HG03135 (cell line): ENCODE results near the gene CHST3.
"Not testable (repeated sequence)": the region's sequence is repeated elsewhere in the genome, so short reads cannot be mapped to it uniquely, and the experiment has no call there.

Source experiments
- ATAC-seq: cut with Tn5 transposase; IDR thresholded peaks from one replicate; pipeline ENCODE4 v1.9.1; 2021; ENCODE audit warnings: mild to moderate bottlenecking, moderate library complexity; ENCODE audit not compliant: unreplicated experiment

The CHST3 gene

DNA sequence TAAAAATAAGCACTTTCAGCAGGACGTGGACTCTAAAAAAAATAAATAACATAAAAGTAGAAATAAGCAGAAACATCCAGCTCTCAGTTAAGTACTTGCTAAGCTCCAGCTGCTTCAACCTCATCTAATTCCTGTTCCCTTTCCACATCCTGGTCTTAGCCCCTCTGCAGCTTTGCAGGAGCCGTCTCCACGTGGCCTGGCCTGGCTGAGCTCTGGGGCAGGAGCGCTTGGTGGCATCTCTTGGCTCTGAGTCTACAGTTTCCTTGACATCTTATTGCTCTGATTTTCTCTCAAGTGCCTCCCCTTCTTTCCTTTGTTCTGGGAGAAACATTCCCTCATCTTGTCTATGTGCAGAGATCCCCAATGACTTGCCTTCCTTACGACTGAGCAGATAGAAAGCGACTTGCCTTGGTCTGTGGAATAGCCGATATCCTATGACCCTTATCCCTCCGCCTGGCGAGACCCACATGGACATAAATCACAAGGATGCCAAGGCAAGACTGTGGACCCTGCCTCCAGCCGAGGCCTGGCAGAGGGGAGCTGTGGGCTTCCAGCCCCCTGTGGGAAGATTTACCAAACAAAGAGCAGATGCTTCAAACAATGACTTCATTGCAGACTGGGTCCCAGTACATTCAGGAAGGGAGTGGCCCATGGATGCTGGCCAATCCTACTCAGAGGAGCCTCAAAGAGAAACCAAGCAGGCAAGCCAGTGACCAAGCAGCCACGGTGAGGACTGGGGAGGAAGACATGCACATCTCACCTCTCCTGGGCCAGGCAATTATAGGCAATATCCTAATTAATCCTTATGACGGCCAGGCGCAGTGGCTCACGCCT, 62.3 kb downstream of the CHST3 start:
- ATAC-seq: no peak

DNA sequence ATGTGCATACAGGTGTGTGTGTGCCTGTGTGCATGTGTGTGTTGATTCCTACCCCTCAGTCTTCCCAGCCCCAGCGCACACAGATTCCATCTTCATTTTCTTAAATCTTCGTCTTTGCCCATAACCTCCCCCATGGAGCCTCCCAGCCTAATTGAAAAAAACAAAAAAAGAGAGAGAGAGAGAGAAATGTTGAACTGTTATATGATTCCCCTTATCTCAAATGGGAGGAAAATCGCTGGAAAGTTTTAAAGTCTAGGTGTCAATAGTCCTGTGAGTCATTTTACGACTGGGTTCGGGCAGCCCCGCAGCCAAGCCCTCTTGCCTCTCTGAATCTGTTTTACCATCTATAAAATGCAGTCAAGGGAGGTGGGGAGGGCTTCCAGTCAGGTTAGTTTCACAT, 63.3 kb downstream of the CHST3 start:
- ATAC-seq: no peak

DNA sequence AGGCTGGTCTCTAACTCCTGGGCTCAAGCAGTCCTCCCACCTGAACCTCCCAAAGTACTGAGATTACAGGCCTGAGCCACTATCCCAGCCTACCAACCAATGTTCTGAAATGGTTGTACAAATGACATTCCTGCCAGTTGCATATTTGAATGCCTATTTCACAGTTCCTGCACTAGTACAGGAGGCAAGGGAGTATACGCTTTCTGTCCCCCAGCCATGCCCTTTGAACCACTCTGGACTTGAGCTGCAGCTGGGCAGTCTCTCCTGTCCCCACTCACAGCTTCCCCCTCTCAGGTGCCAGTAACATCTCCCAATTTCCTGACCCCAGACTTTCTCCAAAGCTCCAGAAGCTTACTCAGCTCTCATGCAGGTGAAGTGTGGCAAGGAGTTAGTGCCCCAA, 65.2 kb downstream of the CHST3 start:
- ATAC-seq: no peak

DNA sequence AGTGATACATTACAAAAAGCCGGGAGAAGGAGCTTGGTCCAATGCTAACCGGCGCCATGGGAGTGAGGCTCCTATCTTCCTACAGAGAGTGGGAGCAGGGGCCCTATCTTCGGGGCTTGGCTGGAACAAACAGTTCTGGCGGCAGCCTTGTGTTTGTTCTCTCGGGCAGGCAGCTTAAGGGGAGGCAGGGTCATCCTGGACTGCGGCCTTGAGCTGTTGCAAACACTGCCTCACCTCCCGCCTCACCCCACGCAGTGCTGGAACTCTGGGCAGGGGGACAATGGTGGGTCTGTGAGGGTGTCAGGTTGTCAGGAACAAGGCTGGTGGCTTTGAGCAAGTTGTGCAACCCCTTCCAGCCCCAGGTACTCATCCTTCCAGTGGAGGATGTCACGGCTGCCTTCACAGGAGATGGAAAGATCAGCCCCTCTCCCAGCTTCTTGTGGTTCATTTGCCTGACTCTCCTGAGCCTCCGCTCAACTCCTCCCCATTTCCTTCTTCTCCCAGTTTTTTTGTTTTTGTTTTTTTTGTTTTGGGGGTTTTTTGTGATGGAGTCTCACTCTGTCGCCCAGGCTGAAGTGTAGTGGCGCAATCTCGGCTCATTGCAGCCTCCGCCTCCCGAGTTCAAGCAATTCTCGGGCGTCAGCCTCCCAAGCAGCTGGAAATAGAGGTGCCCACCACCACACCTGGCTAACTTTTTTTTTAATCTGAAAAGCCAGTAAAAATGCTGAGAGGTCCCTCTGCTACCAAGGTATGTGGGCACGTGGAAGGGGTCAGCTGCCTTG, 66.8 kb downstream of the CHST3 start:
- no peak for ATAC-seq

DNA sequence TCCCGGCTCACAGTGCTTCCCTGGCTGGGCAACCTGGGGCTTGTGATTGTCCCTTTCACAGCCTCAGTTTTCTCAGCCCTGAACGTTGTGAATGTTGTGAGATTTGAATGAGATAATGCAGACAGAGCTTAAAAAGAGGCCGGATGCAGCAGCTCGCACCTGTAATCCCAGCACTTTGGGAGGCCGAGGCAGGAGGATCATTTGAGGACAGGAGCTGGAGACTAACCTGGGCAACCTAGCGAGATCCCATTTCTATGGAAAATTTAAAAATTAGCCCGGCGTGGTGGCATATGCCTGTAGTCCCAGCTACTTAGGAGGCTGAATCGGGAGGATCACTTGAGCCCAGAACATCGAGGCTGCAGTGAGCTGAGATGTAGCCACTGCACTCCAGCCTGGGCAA, 67.5 kb downstream of the CHST3 start:
- ATAC-seq: no peak

DNA sequence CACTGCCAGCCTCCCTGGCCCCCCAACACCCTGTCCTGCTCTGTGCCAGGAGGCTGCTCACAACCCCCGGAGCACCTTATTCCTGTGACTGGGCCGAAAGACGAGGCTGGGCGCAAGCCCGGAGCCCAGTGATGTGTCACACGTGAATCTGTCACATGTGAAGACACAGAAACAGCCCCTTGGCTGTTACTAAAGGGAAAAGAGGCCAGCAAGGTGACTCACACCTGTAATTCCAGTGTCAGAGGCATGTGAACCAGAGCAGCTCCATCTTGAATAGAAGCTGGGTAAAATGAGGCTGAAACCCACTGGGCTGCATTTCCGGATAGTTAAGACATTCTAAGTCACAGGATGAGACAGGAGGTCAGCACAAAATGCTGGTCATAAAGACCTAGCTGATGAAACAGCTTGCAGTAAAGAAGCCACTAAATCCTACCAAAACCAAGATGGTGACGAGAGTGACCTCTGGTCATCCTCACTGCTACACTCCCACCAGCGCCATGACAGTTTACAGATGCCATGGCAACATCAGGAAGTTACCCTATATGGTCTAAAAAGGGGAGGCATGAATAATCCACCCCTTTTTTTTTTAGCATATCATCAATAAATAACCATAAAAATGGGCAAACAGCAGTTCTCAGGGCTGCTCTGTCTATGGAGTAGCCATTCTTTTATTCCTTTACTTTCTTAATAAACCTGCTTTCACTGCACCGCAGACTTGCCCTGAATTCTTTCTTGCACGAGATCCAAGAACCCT, 68.4 kb downstream of the CHST3 start:
- not testable (repeated sequence) for ATAC-seq

DNA sequence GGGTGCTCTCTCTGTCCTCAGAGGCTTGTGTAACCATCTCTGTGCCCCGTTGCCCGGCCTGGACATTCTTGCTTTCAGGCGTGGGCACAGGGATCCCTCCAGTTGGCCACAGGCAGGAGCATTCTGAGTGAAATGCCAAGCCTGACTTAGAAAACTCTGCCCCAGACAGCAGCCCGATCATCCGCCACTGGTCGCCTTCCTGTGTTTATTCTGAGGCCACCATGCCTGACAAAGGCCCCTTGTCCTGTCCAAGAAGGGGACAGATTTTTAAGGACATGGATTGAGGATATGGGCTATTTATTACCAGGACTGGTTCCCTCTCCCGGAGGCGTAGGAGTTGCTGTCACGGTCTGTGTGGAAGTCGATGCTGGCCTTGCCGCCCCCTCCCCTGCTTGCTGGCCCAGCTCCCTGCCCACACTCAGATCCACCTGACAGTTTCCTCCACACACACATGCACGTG, 69.9 kb downstream of the CHST3 start:
- no peak for ATAC-seq

DNA sequence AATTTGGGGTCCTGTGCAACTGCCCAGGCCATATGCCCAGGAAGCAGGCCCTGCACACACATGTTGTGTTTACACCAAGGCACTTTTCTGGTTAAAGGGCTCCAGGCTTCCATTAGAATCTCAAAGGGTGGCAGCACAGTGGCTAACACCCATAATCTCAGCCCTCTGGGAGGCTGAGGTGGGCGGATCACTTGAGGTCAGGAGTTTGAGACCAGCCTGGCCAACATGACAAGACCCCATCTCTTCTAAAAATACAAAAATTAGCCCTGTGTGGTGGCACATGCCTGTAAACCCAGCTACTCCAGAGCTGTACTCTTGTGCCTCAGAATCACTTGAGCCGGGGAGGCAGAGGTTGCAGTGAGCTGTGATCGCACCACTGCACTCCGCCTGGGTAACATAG, 70.6 kb downstream of the CHST3 start:
- ATAC-seq: no peak

DNA sequence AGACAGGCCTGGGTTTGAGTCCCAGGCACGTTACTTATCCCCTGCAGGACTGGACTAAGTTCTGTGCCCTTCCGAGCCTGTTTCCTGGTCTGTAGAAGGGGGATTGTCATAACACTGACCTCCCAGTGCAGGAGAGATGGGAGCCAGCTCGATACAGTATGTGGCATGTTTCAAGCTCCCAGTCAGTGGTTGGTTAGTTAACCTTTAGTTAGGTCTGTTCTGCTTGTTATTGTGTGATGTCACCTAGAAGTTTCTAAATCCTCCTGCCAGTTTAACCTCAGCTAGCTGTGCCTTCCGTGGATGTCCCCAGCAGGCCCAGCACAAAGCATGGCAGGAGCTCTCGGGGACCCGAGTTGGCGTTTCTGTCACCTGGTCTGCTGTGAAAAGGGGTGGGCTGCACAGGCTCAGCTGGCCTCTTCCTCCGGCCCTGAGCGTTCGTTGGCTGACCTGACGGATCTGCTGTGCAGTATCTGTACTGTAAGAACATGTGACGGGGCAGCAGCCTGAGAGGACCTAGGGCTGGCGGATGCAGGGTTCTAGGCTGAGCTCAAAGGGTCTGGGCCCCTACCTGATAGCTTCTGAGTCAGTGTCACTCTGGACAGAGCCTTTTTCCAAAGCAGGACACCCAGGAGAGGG, 71.2 kb downstream of the CHST3 start:
- no peak for ATAC-seq

DNA sequence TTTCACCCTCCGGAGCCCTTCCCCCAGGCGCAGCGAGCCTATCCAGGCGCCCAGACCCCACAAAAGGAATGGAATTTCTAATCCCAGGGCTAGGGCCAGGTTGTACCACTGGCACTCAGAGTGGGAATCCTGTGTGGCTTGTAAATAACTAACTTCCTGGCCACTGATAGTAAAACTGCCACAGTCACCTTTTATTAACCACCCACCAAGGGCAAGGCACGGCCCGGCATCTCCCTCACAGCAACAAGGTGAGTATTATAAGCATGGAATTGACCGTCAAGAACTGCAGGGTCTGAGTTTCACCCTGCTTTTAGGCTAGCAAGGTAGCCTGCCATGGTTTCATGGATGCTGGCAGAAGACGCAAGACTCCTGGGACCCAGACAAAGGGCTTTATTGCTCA, 73.1 kb downstream of the CHST3 start:
- no peak for ATAC-seq

DNA sequence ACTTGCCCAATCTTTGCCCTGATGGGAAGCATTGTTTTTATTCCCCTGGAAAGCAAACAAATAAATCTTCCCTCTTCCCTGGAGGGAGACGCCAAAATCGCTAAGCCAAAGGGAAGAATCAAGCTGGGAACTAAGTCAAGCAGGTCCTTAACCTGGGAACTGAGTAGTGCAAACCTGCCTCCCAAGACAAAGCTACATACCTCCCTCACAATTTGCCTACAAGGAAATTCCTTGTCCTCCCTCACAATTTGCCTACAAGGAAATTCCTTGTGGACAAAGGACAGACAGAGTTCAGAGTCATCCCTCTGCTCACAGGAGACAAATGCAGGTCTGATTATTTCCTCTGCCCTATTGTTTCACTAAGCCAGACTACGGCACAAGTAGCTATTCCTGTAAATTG, 73.6 kb downstream of the CHST3 start:
- no peak for ATAC-seq

DNA sequence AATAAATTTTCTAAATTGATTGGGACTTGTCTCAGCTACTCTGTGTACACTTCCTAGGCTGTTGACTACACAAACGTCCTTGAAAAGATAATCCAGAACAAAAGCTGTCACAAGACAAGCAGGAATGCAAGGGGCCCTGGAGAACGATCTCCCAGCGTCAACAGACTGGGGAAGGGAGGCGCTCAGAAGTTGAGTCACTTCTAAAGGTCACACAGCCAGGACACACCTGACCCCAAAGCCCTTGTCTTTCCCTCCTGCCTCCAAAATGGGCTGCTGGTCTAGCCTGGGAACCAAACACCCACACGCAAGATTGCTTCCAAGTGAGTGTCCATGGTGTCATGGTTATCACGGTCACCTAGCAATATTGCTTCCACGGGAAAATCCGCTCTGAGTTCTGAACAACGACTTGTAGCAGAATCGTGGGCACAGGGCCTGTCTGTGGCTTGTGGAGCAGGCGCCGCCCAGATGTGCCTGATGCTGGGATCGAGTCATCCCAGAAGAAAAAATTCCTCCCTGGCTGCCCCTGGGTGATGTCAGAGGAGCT, 74.3 kb downstream of the CHST3 start:
- no peak for ATAC-seq

DNA sequence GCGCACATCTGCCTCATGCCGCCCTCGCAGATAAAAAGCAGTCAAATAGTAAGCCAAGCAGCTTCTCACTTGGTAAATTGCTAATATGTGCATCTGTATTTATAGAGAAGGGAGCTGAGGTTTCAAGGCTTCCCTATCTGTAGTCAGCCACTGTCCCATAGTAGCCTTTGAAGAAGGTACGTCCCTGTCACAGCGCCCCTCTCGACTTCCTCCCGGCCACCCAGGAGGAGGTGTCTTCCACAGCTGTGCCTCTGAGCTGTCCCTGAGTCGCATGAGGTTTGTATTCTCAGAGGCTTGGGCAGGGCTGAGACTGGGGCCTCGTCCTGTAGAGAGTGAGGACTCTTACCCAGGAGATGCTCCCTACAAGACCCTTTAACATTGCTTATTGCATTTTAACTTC, 75.2 kb downstream of the CHST3 start:
- ATAC-seq: no peak

DNA sequence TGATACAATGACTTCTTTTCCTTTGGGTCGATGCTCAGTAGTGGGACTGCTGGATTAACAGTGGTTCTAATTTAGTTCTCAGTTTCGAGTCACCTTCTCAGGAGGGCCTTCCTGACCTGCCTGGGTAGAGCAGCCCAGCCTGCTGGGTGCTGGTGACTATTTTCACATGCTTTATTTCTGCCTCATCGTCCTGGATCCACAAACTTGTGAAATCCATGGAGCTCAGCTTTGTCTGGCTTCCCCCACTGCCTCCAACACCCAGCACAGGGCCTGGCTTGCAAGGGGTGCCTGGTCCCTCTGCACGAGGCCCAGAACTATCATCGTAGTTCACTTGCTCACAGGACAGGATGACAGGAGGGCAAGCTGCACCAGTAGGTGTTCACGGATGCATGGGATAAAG, 77.3 kb downstream of the CHST3 start:
- no peak for ATAC-seq

DNA sequence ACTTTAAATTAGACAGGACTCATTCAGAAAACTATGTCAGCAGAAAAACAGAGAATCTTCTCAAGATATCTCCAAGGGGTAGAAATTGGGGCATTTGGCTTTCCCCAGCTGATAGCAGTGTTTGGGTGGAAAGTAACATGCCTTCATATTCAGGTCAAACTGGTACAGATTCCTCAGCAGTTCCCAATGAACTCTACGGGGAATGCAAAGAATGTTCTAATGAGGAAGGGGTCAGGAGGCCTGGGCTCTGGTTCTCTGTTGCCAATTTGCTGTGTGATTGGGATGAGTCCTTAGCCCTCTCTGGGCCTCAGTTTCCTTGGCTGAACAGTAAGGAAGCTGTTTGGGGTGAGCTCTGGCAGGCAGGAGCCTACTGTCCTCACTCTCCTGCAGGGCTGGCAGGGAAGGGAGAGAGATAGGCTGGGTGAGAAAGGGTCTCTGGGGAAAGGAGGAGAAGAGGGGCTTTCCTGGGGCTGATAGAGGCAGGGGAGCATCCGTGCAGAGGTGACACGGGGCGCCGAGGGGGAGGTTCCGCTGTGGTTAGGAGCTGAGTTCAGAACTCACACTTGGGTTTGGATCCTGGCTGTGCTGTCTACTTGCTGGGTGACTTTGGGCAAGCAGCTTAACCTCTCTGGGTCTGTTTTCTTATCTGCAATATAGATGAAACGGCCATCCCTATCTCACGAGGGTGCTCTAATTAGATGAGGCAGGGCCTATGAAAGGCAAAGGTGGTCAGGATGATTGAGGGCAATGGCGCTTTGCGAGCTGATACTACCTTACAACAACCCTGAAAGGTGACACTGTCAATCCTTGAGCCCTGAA, 79.0 kb downstream of the CHST3 start:
- no peak for ATAC-seq

DNA sequence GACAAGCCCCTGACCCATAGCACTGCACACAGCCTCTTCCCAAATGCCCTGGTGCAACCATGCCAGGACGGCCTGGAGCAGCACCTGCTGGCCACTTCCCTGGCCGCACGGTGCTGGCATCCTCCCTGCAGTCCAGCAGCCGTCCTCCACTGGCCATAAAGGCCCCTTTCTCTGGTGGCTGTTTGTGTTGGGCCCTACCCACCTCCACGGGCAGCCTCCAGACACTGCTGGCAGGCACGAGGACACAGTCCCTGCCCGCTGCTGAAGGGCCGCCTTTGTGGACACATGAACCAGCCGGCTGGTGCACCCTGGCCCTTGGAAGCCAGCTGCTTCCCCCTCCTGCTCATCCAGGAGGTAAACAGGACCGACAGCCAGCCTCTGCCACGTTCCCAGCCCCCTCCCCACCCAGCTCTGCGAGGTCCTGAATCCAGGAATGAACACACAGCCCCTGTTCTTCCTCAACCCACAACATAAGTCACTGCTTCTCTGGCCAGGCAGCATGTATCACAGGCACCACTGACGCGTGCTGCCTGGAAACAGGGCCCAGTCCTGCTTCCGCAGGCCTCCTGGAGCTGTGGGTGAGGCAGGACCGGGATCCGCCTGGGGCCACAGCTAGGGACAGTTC, 80.3 kb downstream of the CHST3 start:
- no peak for ATAC-seq

DNA sequence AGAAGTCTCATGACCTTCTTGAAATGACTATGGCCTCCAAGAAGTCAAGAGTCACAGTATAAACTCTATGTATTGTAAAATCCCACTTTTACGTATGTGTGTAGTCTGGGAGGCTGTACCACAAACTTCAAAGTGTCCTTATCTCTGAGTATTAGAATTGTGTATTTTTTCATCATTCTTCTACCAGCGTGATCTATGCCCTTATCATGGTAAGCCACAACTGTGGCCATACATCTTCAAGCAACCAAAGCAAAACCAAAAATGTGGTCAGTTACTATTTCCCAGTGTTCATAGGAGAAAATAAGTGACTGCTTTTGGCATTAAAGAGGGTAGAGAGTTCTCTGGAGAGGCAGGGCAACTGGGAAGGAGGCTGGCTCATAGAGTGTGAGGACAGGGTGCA, 81.4 kb downstream of the CHST3 start:
- no peak for ATAC-seq

DNA sequence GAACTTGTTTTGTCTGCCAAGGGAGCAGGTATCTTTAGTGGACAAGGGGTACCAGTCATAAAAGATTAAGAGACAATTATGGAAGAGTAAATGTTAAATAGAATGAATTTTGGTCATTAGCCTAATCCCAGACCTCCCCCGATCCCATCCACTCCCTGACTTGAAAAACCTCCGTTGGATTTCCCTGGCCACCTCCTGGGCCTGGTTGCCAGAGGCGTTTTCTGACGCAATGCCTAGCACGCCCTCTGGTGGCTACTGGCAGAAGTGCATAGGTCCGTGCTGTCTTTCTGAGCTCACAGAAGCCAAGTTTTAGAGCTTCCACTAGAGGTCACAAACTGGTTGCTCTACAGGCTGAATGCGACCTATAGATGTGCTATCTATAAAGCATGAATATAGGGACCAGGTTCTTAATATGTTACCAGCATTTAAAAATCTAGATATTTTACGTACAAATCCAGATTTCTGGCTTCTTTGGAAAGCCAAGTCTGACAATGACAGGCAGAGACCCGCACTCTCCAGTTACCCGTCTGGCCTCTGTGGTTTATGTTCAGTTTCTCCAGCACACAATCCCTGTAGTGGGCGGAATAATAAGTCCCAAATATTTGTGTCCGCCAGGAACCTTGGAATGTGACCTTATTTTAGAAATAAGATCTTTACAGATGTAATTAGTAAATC, 84.4 kb downstream of the CHST3 start:
- ATAC-seq: no peak

DNA sequence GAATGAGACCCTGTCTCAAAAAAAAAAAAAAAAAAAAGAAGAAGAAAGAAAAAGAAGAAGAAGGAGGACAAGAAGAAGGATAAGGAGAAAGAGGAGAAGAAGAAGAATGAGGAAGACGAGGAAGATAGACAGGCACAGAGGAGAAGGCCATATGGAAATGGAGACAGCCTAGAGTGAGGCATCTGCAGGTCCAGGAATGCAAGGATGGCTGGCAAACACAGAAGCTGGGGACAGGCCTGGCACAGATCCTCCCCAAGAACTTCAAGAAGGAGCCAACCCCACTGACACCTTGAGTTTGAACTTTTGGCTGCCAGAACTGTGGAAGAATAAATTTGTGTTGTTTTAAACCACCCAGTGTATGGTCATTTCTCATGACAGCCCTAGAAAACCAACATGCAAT, 85.3 kb downstream of the CHST3 start:
- no peak for ATAC-seq
